MM.1S (cell line): Measurements from ENCODE around the gene FUZ.

Experiments
- EZH2 ChIP-seq: fragments of 300-600 bp; sonication (generic); optimal IDR thresholded peaks from 2 replicates; pipeline ENCODE3; 2017; ENCODE audit warnings: low read depth, mild to moderate bottlenecking, antibody characterized with exemption, low read length, mixed read lengths
- TF ChIP-seq, protein P1 (sequence below): fragments of 300-600 bp; sonication (generic); IDR thresholded peaks from 2 replicates; pipeline ENCODE4 v1.5.1; 2016; ENCODE audit warnings: antibody characterized with exemption, low read length, mixed read lengths

DNA sequence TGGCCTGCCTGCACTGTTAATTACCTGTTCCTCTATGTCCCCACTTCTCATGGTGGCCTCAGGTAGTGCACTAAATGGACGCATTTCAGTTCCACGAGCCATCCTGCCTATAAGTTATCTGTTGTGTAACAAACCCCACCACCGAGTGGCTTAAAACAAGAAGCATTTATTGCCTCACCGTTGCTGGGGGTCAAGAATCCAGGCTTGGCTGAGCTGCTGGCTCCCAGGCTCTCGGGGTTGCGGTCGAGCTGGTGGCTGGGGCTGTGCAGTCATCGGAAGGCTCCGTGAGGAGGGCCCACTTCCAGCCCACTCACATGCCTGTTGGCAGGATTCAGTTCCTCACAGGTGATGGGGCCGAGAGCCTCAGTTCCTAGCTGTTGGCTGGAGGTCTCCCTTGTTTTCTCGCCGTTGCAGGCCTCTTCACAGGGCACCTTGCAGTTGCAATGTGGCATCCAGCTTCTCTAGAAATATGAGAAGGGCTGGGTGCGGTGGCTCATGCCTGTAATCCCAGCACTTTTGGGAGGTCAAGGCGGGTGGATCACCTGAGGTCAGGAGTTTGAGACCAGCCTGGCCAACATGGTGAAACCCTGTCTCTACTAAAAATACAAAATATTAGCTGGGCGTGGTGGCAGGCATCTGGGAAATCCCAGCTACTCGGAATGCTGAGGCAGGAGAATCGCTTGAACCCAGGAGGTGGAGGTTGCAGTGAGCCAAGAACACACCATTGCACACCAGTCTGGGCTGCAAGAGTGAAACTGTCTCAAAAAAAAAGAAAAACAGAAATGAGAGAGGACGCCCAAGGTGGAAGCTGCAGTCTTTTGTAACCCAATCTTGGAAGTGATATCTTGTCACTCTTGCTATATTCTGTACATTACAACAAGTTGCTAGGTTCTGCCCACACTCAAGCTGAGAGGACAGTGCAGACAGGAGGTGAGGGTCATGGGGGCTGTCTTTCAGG lies 31.3 kb upstream of the FUZ start:
- TF ChIP-seq, protein P1, sequence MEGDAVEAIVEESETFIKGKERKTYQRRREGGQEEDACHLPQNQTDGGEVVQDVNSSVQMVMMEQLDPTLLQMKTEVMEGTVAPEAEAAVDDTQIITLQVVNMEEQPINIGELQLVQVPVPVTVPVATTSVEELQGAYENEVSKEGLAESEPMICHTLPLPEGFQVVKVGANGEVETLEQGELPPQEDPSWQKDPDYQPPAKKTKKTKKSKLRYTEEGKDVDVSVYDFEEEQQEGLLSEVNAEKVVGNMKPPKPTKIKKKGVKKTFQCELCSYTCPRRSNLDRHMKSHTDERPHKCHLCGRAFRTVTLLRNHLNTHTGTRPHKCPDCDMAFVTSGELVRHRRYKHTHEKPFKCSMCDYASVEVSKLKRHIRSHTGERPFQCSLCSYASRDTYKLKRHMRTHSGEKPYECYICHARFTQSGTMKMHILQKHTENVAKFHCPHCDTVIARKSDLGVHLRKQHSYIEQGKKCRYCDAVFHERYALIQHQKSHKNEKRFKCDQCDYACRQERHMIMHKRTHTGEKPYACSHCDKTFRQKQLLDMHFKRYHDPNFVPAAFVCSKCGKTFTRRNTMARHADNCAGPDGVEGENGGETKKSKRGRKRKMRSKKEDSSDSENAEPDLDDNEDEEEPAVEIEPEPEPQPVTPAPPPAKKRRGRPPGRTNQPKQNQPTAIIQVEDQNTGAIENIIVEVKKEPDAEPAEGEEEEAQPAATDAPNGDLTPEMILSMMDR = no peak
- TF ChIP-seq EZH2 = no peak
